DOHH2 (cell line): ENCODE data around the gene FAM180A.

Experiments
- H3F3A ChIP-seq: fragments of 200-600 bp; sonication (generic), shearing (Covaris generic); 2 replicates; pipeline ENCODE4 v1.6.0; 2016; ENCODE audit warnings: antibody characterized with exemption, mild to moderate bottlenecking; ENCODE audit not compliant: control insufficient read depth, insufficient read depth
- H3K27ac ChIP-seq: fragments of 200-600 bp; sonication (generic); 2 replicates; pipeline ENCODE4 v1.5.1; 2014; ENCODE audit warnings: low read depth, mild to moderate bottlenecking, low read length, moderate library complexity
- H3K27me3 ChIP-seq: fragments of 200-600 bp; sonication (generic); 2 replicates; pipeline ENCODE4 v1.6.1; 2014; ENCODE audit warnings: mild to moderate bottlenecking, low read length, mixed read lengths; ENCODE audit not compliant: control insufficient read depth
- H3K36me3 ChIP-seq: fragments of 200-600 bp; sonication (generic); 2 replicates; pipeline ENCODE4 v1.6.1; 2014; ENCODE audit warnings: mild to moderate bottlenecking, low read length, moderate library complexity, mixed read lengths; ENCODE audit not compliant: control insufficient read depth
- H3K4me1 ChIP-seq: fragments of 200-600 bp; sonication (generic); 2 replicates; pipeline ENCODE4 v1.6.1; 2014; ENCODE audit warnings: mild to moderate bottlenecking, low read length, mixed read lengths; ENCODE audit not compliant: control insufficient read depth
- H3K4me2 ChIP-seq: fragments of 200-600 bp; sonication (generic); 2 replicates; pipeline ENCODE4 v1.6.0; 2014; ENCODE audit warnings: mild to moderate bottlenecking, low read length, moderate library complexity
- H3K4me3 ChIP-seq: fragments of 200-600 bp; sonication (generic); 2 replicates; pipeline ENCODE4 v1.5.1; 2014; ENCODE audit warnings: mild to moderate bottlenecking, low read length, mixed read lengths
- H3K79me2 ChIP-seq: fragments of 200-600 bp; sonication (generic); 2 replicates; pipeline ENCODE4 v1.6.1; 2014; ENCODE audit warnings: mild to moderate bottlenecking, low read length, mixed read lengths; ENCODE audit not compliant: control insufficient read depth
- H3K9me2 ChIP-seq: fragments of 200-600 bp; sonication (generic); replicated peaks from 2 replicates; pipeline ENCODE4 v1.6.1; 2014; ENCODE audit warnings: mild to moderate bottlenecking, low read length, mixed read lengths; ENCODE audit not compliant: control insufficient read depth
- H3K9me3 ChIP-seq: fragments of 200-600 bp; sonication (generic); 2 replicates; pipeline ENCODE4 v1.6.1; 2014; ENCODE audit warnings: antibody characterized with exemption, low read length, mixed read lengths; ENCODE audit not compliant: control insufficient read depth, insufficient read depth
- H4K20me1 ChIP-seq: fragments of 200-600 bp; sonication (generic); 2 replicates; pipeline ENCODE4 v1.6.0; 2014; ENCODE audit warnings: low read depth, mild to moderate bottlenecking, antibody characterized with exemption, low read length, moderate library complexity; ENCODE audit not compliant: control insufficient read depth, insufficient read depth
- CTCF ChIP-seq: fragments of 200-600 bp; sonication (generic); IDR thresholded peaks from one replicate; pipeline ENCODE4 v1.5.1; 2014; ENCODE audit warnings: antibody characterized with exemption, mild to moderate bottlenecking, low read depth, low read length; ENCODE audit not compliant: poor library complexity, severe bottlenecking
- EZH2phosphoT487 ChIP-seq: fragments of 200-600 bp; sonication (generic); IDR thresholded peaks from 2 replicates; pipeline ENCODE4 v1.6.1; 2017; ENCODE audit warnings: borderline replicate concordance, mild to moderate bottlenecking, antibody characterized with exemption, low read length, moderate library complexity, mixed read lengths

FAM180A gene

GRCh38 chr7:135736586-135737305, 11.9 kb downstream of the FAM180A start:
- Histone ChIP-seq H3K4me1 (no peaks in the 10 kb centered on the region), H3K4me3 (no peak overlapping the region), H3K9me2 (no peaks in the 10 kb centered on the region), H3K27ac (no peak overlapping the region), H3K4me2 (no peak overlapping the region), H3K36me3 (no peaks in the 10 kb centered on the region), H4K20me1 (no peaks in the 10 kb centered on the region), H3K79me2 (no peaks in the 10 kb centered on the region), H3K9me3 (no peaks in the 10 kb centered on the region), H3K27me3 (no peaks in the 10 kb centered on the region), H3F3A (no peaks in the 10 kb centered on the region)
- TF ChIP-seq CTCF (no peak), EZH2phosphoT487 (no peak)

GRCh38 chr7:135734343-135734689, 14.3 kb downstream of the FAM180A start:
- Histone ChIP-seq H3K4me2 (no peak overlapping the region), H4K20me1 (no peaks in the 10 kb centered on the region), H3K27me3 (0 out of 2 replicates have a peak, but pooled peaks cover 2% of the 10 kb centered on the region), H3K4me3 (no peak overlapping the region), H3K36me3 (no peaks in the 10 kb centered on the region), H3K79me2 (no peaks in the 10 kb centered on the region), H3K27ac (no peak overlapping the region), H3K9me3 (no peaks in the 10 kb centered on the region), H3F3A (no peaks in the 10 kb centered on the region), H3K4me1 (no peaks in the 10 kb centered on the region), H3K9me2 (no peaks in the 10 kb centered on the region)
- TF ChIP-seq CTCF (no peak), EZH2phosphoT487 (no peak)

GRCh38 chr7:135733603-135734342, 14.8 kb downstream of the FAM180A start:
- H3K4me2 ChIP-seq: no peak overlapping the region
- H3K4me3 ChIP-seq: no peak overlapping the region
- H3K4me1 ChIP-seq: no peaks in the 10 kb centered on the region
- H3K27me3 ChIP-seq: 0 out of 2 replicates have a peak, but pooled peaks cover 2% of the 10 kb centered on the region
- H3K27ac ChIP-seq: no peak overlapping the region
- H3K36me3 ChIP-seq: no peaks in the 10 kb centered on the region
- no peak for TF ChIP-seq EZH2phosphoT487
- no peaks in the 10 kb centered on the region for H3K9me3 ChIP-seq
- H3K9me2 ChIP-seq: no peaks in the 10 kb centered on the region
- H3F3A ChIP-seq: no peaks in the 10 kb centered on the region
- no peaks in the 10 kb centered on the region for H4K20me1 ChIP-seq
- H3K79me2 ChIP-seq: no peaks in the 10 kb centered on the region

- Histone ChIP-seq H3K36me3 (no peaks in the 10 kb centered on the region), H4K20me1 (no peaks in the 10 kb centered on the region), H3K4me1 (no peaks in the 10 kb centered on the region), H3K79me2 (no peaks in the 10 kb centered on the region), H3K4me2 (no peak overlapping the region), H3K4me3 (no peak overlapping the region), H3K9me3 (no peaks in the 10 kb centered on the region), H3K27me3 (0 out of 2 replicates have a peak, but pooled peaks cover 2% of the 10 kb centered on the region), H3K27ac (no peak overlapping the region), H3F3A (no peaks in the 10 kb centered on the region), H3K9me2 (no peaks in the 10 kb centered on the region)
- TF ChIP-seq CTCF (no peak), EZH2phosphoT487 (no peak)
Measured at GRCh38 chr7:135731131-135731530, 17.5 kb downstream of the FAM180A start.
